Upper lobe of left lung (tissue), 6 donors: ENCODE data around the gene KIRREL2. TPM values are rescaled to one million over a fixed set of nuclear protein-coding genes. Genes with fewer than 3 reads are reported as not detected.

Experiments used
- ATAC-seq, 2 donors: fragments of 200-7000 bp; cut with Tn5 transposase; one replicate each; pipeline ENCODE4 v1.9.1; 2022; ENCODE audit warnings: mild to moderate bottlenecking in 2 of 2, moderate library complexity in 2 of 2; ENCODE audit not compliant: low FRiP score in 2 of 2
- DNase-seq, 2 donors: peaks; one replicate each; pipeline ENCODE4 v3.0.0-alpha.2; 2019 to 2020
- H3K27ac ChIP-seq, 4 donors: fragments of 200-600 bp; sonication (generic); one replicate each; pipeline ENCODE4 v1.5.1; 2016 to 2019
- H3K27me3 ChIP-seq, 4 donors: fragments of 200-600 bp; sonication (generic); one replicate each; pipeline ENCODE4 v1.5.1; 2017 to 2019
- H3K36me3 ChIP-seq, 4 donors: fragments of 200-600 bp; sonication (generic); one replicate each; pipeline ENCODE4 v1.5.1; 2016 to 2019
- H3K4me1 ChIP-seq, 4 donors: fragments of 200-600 bp; sonication (generic); one replicate each; pipeline ENCODE4 v1.5.1; 2018 to 2019
- H3K4me3 ChIP-seq, 4 donors: fragments of 200-600 bp; sonication (generic); one replicate each; pipeline ENCODE4 v1.5.1; 2017 to 2019; ENCODE audit warnings: mild to moderate bottlenecking in 2 of 4, moderate library complexity in 1 of 4
- H3K9me3 ChIP-seq, 4 donors: fragments of 200-600 bp; sonication (generic); one replicate each; pipeline ENCODE4 v1.5.1; 2018 to 2019
- CTCF ChIP-seq, 6 experiments: fragments of 450-650 bp in 4 of 6; fragments of 200-600 bp in 2 of 6; sonication (generic) in 2 of 6; IDR thresholded peaks; one replicate each; pipeline ENCODE4 v1.5.1; 2016 to 2019; ENCODE audit warnings: antibody characterized with exemption in 6 of 6
- EP300 ChIP-seq, 4 donors: sonication (generic); formaldehyde crosslinking; IDR thresholded peaks; one replicate each; pipeline ENCODE4 v1.5.1; 2017; ENCODE audit warnings: antibody characterized with exemption in 4 of 4, control low read depth in 2 of 4
- POLR2A ChIP-seq, 4 donors: fragments of 450-650 bp; IDR thresholded peaks; one replicate each; pipeline ENCODE4 v1.5.1; 2016 to 2017; ENCODE audit warnings: antibody characterized with exemption in 4 of 4, mild to moderate bottlenecking in 2 of 4
- POLR2AphosphoS5 ChIP-seq, 2 donors: sonication (generic); formaldehyde crosslinking; IDR thresholded peaks; one replicate each; pipeline ENCODE4 v1.5.1; 2017; ENCODE audit warnings: antibody characterized with exemption in 2 of 2
- WGBS, 2 donors: methylation state at CpG; one replicate each; pipeline ENCODE4 v1.1.5; 2017 to 2018; 5-methylcytosine and 5-hydroxymethylcytosine counted together
- total RNA-seq, 6 donors: library from RNA; depleted of rRNA in 4 of 6; stranded (reverse); fragments of >200 nt in 4 of 6; gene quantifications; one replicate each; pipeline versions ENCODE4 v1.1.0 to v1.2.1, GENCODE V29; 2016 to 2021
- donor health status: DM: no; HTN: no; CAD: no; lungs with moderate emphysema.
- donor health status: DM: no; HTN: yes; CAD: no; lungs with severe emphysema.

KIRREL2 gene
- total RNA-seq, 6 donors from 2014 or later = 0.07 TPM; not detected in 5

DNA sequence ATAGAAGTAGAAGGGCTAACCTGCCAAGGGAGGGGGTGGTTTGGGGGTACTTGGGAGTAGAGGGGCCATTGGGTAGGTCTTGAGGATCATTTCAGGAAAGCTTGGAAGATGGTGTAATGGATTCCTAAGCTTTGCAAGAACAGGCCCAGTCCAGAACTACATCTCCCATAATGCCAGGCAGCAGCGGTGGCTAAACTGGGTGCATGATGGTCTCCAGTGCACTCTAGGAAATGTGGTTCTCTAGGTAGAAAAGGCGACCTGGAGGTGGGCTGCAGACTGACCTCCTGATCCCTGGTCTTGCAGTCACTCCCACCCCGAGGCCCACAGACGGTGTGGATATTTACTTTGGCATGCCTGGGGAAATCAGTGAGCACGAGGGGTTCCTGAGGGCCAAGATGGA lies 15.5 kb downstream of the KIRREL2 start:
- ATAC-seq (no peak), DNase-seq (no peak)
- Histone ChIP-seq H3K36me3 (no peaks in the 10 kb centered on the region), H3K9me3 (no peaks in the 10 kb centered on the region), H3K4me1 (peaks cover 16 to 26% (median 22%) of the 10 kb centered on the region in 4 donors), H3K27ac (no peak overlapping the region), H3K27me3 (peaks cover 0 to 30% (median 10%) of the 10 kb centered on the region in 4 donors), H3K4me3 (no peak overlapping the region)
- TF ChIP-seq POLR2AphosphoS5 (IDR thresholded peaks at IDR 0.05) (no peak), CTCF (IDR thresholded peaks at IDR 0.05) (no peak), POLR2A (IDR thresholded peaks at IDR 0.05) (no peak), EP300 (IDR thresholded peaks at IDR 0.05) (no peak)
- 80 to 82% methylated on average over 5 of the region's 5 CpGs for WGBS, 2 donors

DNA sequence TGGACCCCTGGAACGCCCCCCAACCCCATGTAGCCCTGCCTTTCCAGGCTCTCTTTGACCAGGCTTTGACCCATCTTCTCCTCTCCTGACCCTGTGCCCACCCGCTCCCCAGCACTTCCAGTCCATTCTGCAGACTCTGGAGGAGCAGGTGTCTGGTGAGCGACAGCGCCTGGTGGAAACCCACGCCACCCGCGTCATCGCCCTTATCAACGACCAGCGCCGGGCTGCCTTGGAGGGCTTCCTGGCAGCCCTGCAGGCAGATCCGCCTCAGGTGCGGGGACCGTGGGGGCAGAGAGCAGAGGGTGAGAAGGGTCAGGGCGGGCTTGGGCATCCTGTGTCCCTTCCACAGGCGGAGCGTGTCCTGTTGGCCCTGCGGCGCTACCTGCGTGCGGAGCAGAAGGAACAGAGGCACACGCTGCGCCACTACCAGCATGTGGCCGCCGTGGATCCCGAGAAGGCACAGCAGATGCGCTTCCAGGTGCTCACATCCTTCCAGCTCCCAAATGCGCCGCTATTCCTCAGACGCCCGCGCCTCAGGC lies 17.8 kb downstream of the KIRREL2 start:
- no peak for DNase-seq
- H3K27ac ChIP-seq = no peak overlapping the region
- H3K27me3 ChIP-seq = peaks cover 0 to 18% (median 12%) of the 10 kb centered on the region in 4 donors
- WGBS, 2 donors = 92 to 93% methylated on average over 29 to 32 of the region's 32 CpGs
- H3K4me3 ChIP-seq = no peak overlapping the region
- no peaks in the 10 kb centered on the region for H3K9me3 ChIP-seq
- no peak for ATAC-seq
- no peaks in the 10 kb centered on the region for H3K36me3 ChIP-seq
- TF ChIP-seq POLR2A (IDR thresholded peaks at IDR 0.05) (no peak), CTCF (IDR thresholded peaks at IDR 0.05) (no peak), POLR2AphosphoS5 (IDR thresholded peaks at IDR 0.05) (no peak), EP300 (IDR thresholded peaks at IDR 0.05) (no peak)
- peaks cover 7 to 10% (median 8%) of the 10 kb centered on the region in 4 donors for H3K4me1 ChIP-seq

DNA sequence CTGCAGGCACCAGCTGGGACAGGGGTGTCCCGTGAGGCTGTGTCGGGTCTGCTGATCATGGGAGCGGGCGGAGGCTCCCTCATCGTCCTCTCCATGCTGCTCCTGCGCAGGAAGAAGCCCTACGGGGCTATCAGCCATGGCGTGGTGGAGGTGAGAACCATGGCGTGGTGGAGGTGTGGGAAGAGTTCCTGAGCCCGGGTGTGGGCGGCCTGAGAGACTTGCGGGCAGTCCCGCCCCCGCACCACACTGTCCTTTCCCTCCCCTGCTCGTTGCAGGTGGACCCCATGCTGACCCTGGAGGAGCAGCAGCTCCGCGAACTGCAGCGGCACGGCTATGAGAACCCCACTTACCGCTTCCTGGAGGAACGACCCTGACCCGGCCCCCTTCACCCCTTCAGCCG lies 22.4 kb downstream of the KIRREL2 start:
- Histone ChIP-seq H3K9me3 (no peaks in the 10 kb centered on the region), H3K27ac (no peak overlapping the region), H3K36me3 (no peaks in the 10 kb centered on the region), H3K4me1 (peaks cover 0 to 5% (median 0%) of the 10 kb centered on the region in 4 donors), H3K4me3 (no peak overlapping the region), H3K27me3 (peaks cover 0 to 8% (median 1%) of the 10 kb centered on the region in 4 donors)
- ATAC-seq (peak in 1 of 2 donors; percentile 9), DNase-seq (peak in 1 of 2 donors; percentile 59)
- WGBS, 2 donors = 25 to 54% methylated on average over 8 to 23 of the region's 23 CpGs
- TF ChIP-seq POLR2AphosphoS5 (IDR thresholded peaks at IDR 0.05) (no peak), POLR2A (IDR thresholded peaks at IDR 0.05) (no peak), CTCF (IDR thresholded peaks at IDR 0.05) (no peak), EP300 (IDR thresholded peaks at IDR 0.05) (no peak)

GRCh38 chr19:35879770-35880317 lies 23.1 kb downstream of the KIRREL2 start:
- WGBS, 2 donors = 2 to 6% methylated on average over 15 to 28 of the region's 28 CpGs
- H3K36me3 ChIP-seq = no peaks in the 10 kb centered on the region
- H3K4me3 ChIP-seq = no peak overlapping the region
- peaks cover 0 to 5% (median 0%) of the 10 kb centered on the region in 4 donors for H3K4me1 ChIP-seq
- no peak overlapping the region for H3K27ac ChIP-seq
- peak; percentile 88 to 98 for DNase-seq
- no peaks in the 10 kb centered on the region for H3K9me3 ChIP-seq
- ATAC-seq = peak; percentile 88 to 97
- H3K27me3 ChIP-seq = peaks cover 0 to 8% (median 1%) of the 10 kb centered on the region in 4 donors
- TF ChIP-seq CTCF (IDR thresholded peaks at IDR 0.05) = no peak
- peak in 1 of 2 donors; percentile 39 for TF ChIP-seq POLR2AphosphoS5 (IDR thresholded peaks at IDR 0.05)
- no peak for TF ChIP-seq POLR2A (IDR thresholded peaks at IDR 0.05)
- no peak for TF ChIP-seq EP300 (IDR thresholded peaks at IDR 0.05)
